NB4 (cell line): ENCODE measurements around the gene GON4L.

ENCODE experiments used
- DNase-seq: peaks from one replicate; pipeline ENCODE4 v3.0.0; 2010; ENCODE audit warnings: low read depth
- H3K4me3 ChIP-seq: one replicate; pipeline ENCODE4 v1.5.1; 2011; ENCODE audit warnings: mild to moderate bottlenecking, low read depth, low read length, moderate library complexity
- MYC ChIP-seq: IDR thresholded peaks from 2 replicates; pipeline ENCODE4 v1.6.1; 2011; ENCODE audit warnings: low read depth, low read length
- POLR2A ChIP-seq: IDR thresholded peaks from 2 replicates; pipeline ENCODE4 v1.6.1; 2011; ENCODE audit warnings: mild to moderate bottlenecking; ENCODE audit not compliant: insufficient read length; ENCODE audit errors: extremely low read depth
- TF ChIP-seq, protein P1 (sequence below): IDR thresholded peaks from one replicate; pipeline ENCODE4 v1.5.1; 2012; ENCODE audit warnings: low read depth, low read length
- TF ChIP-seq, protein P2 (sequence below): IDR thresholded peaks from 2 replicates; pipeline ENCODE4 v1.6.1; 2011; ENCODE audit warnings: low read depth, low read length

GON4L gene

DNA sequence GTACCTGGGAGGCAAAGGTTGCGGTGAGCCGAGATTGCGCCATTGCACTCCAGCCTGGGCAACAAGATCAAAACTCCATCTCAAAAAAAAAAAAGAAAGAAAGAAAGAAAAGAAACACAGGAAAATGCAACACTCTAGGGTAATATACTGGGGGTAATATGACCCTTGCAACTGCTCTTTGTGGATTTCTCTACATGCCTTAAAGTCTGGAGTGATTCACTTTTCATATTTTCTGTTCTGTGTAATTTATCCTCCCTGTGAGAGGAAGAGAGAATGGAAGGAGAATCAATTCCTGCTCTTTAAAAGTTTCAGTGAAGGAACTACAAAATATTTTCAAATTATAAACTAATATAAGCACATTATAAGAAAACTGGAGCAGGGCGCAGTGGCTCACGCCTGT, 31.5 kb upstream of the GON4L start:
- DNase-seq = no peak
- TF ChIP-seq, protein P1, sequence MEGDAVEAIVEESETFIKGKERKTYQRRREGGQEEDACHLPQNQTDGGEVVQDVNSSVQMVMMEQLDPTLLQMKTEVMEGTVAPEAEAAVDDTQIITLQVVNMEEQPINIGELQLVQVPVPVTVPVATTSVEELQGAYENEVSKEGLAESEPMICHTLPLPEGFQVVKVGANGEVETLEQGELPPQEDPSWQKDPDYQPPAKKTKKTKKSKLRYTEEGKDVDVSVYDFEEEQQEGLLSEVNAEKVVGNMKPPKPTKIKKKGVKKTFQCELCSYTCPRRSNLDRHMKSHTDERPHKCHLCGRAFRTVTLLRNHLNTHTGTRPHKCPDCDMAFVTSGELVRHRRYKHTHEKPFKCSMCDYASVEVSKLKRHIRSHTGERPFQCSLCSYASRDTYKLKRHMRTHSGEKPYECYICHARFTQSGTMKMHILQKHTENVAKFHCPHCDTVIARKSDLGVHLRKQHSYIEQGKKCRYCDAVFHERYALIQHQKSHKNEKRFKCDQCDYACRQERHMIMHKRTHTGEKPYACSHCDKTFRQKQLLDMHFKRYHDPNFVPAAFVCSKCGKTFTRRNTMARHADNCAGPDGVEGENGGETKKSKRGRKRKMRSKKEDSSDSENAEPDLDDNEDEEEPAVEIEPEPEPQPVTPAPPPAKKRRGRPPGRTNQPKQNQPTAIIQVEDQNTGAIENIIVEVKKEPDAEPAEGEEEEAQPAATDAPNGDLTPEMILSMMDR = no peak
- no peak for TF ChIP-seq MYC
- no peak for TF ChIP-seq POLR2A
- TF ChIP-seq, protein P2, sequence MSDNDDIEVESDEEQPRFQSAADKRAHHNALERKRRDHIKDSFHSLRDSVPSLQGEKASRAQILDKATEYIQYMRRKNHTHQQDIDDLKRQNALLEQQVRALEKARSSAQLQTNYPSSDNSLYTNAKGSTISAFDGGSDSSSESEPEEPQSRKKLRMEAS = no peak
- H3K4me3 ChIP-seq = no peak overlapping the region

DNA sequence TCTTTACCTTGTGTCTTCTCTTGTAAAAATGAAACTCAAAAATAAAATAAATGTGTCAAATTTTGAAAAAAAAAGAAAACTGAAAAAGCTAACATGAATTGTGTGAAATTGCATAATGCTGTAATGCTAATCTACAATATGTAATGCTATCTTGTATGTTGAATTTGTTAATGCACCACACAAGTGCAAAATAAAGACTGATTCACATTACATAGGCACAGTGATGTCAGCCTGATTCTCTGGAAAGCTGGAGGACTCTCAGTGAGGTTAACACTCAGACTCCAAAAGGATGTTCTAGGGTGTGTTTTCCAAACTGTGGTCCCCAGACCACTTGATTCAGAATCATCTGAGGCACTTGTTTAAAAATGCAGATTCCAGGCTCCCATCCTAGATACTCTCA, 28.0 kb upstream of the GON4L start:
- H3K4me3 ChIP-seq = no peak overlapping the region
- no peak for TF ChIP-seq POLR2A
- no peak for TF ChIP-seq MYC
- TF ChIP-seq, protein P2 = no peak
- TF ChIP-seq, protein P1 = no peak
- no peak for DNase-seq

DNA sequence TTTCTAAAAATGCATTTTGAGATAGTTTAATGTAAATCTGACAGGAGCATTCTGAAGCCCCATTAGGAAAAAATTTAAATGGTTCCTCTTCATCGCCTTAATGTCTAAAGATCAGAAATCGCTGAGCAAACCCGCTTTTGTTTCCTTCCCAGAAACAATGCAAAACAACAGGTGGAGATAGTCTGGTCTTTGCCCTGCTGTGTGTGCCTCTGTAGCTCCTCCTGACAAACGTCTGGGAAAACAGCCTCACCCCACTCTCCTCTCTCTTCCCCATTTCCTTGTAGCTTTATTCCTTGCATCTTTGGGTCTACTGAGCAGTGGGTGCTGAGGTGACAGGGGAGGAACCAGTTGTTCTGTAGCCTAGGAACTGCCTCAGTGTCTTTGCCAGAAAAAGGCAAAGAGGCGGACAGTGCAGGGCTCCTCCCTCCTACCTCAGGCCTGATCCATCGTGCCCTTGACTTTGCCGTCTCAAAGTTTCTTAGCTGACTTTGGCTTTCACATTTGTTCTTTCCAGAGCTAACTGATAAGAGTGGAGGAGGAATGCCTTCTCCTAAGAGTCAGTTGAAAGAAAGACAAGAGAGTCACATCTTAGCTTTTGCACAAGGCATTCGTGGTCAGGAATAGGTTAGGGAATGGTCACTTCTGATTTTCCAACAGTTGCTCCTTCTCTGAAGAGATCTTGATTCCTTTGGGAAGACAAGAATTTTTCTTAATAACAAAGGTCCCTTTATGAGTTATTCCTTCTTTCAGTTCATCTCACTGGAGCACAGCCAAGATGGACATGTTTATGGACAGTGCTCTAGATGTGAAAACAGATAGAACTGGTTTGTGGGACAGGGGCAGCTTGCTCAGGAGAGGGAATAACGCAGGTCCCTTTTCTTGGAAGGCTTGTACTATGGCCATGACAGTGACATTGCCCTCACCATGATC, 27.3 kb upstream of the GON4L start:
- no peak for DNase-seq
- TF ChIP-seq POLR2A = no peak
- TF ChIP-seq, protein P1 = no peak
- TF ChIP-seq, protein P2 = no peak
- TF ChIP-seq MYC = no peak
- H3K4me3 ChIP-seq = no peak overlapping the region

DNA sequence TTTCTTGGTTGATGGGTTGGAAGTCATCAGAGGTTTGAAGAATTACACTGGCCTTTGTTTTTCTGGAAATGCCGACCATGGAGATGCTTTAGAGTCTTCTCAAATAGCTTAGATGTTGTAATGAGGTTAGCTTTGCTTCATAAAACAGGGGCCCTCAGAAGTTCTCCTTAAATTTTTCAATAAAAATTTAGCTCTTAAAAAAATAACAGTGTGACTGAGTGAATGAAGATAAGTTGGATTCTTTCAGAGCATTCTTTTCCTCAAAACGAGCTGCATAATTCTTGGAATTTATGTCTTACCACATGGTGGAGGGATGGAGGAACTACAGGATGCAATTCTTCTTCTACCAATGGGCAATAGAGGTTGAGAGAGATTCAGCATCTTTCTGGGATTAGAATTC, 25.8 kb upstream of the GON4L start:
- DNase-seq = no peak
- no peak overlapping the region for H3K4me3 ChIP-seq
- TF ChIP-seq POLR2A = no peak
- TF ChIP-seq, protein P2 = no peak
- TF ChIP-seq MYC = no peak
- TF ChIP-seq, protein P1 = no peak

DNA sequence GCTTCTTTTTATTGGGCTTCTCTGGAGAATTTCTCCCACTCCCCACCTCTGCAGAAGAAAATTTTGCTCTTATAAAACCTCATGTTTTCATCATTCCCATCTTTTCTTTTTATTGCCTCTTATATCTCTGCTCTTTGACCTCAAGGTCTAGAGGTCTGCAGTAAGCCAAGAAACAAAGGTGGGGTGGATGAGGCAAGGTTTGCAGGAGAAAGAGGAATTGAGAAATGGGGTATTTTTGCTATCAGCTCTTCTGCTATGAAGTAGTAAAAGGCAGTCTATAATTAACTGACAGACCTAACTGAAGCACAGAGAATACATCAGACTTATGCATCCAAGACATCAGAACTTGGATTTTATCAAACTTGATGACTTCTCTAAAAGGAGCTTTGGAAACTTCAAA, 25.2 kb upstream of the GON4L start:
- no peak for DNase-seq
- no peak overlapping the region for H3K4me3 ChIP-seq
- TF ChIP-seq, protein P1 = no peak
- TF ChIP-seq, protein P2 = no peak
- no peak for TF ChIP-seq MYC
- TF ChIP-seq POLR2A = no peak
